ENCODE results near the gene RAB6A.
A peak's percentile ranks its signal among the peaks of the same experiment; 100 is the strongest.

Gene RAB6A

DNA sequence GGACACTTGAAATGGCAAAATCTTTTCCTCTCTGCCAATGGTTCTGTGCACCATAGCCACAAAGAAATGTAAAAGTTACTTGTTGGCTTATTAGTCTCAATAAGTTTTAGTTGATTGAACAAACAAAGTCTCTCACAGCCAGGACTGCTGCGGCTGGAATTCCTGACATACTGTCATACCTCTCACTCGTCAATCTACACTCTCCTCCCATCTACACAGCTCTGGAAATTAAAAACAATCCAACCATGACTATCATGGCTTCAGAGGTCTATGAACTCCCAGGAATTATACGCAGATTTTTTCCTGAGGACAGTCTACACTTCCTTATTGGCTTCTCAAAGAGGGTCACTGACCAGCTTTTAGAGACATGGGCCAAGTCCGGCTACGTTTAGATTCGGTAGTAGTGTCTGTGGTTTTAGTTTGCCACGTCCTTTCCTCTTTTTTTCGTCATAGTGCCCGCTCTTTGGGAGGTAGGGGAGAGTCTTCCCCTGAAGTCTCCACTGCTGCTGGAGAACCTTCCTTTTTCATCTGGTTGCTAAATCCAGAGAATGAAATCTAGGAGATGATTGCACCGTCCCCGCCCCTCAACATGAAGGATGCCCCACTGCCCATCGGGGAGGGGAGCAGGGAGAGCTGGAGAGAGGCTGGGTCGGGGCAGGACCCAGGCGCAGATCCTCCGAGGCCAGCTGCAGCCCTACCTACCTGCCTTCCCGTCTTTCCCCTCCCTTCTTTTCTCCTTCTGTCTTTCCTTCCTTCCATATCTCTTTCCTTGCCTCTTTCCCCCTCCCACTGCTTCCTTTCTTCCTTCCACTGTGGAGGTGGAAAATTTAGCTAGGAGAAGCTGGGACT, 115.5 kb downstream of the RAB6A start:
- TF ChIP-seq, protein P1, sequence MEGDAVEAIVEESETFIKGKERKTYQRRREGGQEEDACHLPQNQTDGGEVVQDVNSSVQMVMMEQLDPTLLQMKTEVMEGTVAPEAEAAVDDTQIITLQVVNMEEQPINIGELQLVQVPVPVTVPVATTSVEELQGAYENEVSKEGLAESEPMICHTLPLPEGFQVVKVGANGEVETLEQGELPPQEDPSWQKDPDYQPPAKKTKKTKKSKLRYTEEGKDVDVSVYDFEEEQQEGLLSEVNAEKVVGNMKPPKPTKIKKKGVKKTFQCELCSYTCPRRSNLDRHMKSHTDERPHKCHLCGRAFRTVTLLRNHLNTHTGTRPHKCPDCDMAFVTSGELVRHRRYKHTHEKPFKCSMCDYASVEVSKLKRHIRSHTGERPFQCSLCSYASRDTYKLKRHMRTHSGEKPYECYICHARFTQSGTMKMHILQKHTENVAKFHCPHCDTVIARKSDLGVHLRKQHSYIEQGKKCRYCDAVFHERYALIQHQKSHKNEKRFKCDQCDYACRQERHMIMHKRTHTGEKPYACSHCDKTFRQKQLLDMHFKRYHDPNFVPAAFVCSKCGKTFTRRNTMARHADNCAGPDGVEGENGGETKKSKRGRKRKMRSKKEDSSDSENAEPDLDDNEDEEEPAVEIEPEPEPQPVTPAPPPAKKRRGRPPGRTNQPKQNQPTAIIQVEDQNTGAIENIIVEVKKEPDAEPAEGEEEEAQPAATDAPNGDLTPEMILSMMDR (IDR thresholded peaks at IDR 0.05; ENCODE audit: insufficient read depth, low read length): no peak
- TF ChIP-seq, protein P2, sequence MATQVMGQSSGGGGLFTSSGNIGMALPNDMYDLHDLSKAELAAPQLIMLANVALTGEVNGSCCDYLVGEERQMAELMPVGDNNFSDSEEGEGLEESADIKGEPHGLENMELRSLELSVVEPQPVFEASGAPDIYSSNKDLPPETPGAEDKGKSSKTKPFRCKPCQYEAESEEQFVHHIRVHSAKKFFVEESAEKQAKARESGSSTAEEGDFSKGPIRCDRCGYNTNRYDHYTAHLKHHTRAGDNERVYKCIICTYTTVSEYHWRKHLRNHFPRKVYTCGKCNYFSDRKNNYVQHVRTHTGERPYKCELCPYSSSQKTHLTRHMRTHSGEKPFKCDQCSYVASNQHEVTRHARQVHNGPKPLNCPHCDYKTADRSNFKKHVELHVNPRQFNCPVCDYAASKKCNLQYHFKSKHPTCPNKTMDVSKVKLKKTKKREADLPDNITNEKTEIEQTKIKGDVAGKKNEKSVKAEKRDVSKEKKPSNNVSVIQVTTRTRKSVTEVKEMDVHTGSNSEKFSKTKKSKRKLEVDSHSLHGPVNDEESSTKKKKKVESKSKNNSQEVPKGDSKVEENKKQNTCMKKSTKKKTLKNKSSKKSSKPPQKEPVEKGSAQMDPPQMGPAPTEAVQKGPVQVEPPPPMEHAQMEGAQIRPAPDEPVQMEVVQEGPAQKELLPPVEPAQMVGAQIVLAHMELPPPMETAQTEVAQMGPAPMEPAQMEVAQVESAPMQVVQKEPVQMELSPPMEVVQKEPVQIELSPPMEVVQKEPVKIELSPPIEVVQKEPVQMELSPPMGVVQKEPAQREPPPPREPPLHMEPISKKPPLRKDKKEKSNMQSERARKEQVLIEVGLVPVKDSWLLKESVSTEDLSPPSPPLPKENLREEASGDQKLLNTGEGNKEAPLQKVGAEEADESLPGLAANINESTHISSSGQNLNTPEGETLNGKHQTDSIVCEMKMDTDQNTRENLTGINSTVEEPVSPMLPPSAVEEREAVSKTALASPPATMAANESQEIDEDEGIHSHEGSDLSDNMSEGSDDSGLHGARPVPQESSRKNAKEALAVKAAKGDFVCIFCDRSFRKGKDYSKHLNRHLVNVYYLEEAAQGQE (IDR thresholded peaks at IDR 0.05; ENCODE audit: insufficient replicate concordance, low read depth): no peak
- TF ChIP-seq POLR2AphosphoS5 (IDR thresholded peaks at IDR 0.05; ENCODE audit: low read depth): no peak
- no peak for TF ChIP-seq GABPA (IDR thresholded peaks at IDR 0.05; ENCODE audit: low read depth)
- no peak for TF ChIP-seq SPI1 (IDR thresholded peaks at IDR 0.05; ENCODE audit: borderline replicate concordance, low read depth)
- peak in 1 of 2 experiments; percentile 38 for DNase-seq (ENCODE audit: low read depth in 1 of 2, low spot score in 1 of 2)
- no peak overlapping the region for H3K27ac ChIP-seq (replicated peaks)
- H3K4me3 ChIP-seq (replicated peaks; ENCODE audit: insufficient read depth, low read length): no peak overlapping the region
- H3K27me3 ChIP-seq (ENCODE audit: insufficient read depth, poor library complexity, severe bottlenecking): no peaks in the 10 kb centered on the region

DNA sequence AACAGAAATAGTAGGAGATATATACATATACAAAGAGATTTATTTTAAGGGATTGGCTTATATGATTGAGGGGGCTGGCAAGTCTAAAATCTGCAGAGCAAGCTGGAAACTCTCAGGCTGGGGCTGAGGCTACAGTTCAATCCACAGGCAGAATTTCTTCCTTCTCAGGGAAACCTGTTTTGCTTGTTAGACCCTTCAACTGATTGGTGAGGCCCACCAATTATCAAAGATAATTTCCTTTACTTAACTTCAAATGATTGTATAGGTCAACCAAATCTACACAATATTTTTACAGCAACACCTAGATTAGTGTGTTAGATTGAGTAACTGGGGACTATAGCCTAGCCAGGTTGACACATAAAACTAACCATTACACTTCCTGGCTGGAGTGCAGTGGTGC, 119.2 kb downstream of the RAB6A start:
- H3K4me3 ChIP-seq (replicated peaks; ENCODE audit: insufficient read depth, low read length): no peak overlapping the region
- DNase-seq (ENCODE audit: low read depth in 1 of 2, low spot score in 1 of 2): no peak
- no peak overlapping the region for H3K27ac ChIP-seq (replicated peaks)
- no peaks in the 10 kb centered on the region for H3K27me3 ChIP-seq (ENCODE audit: insufficient read depth, poor library complexity, severe bottlenecking)
- TF ChIP-seq, protein P1 (IDR thresholded peaks at IDR 0.05; ENCODE audit: insufficient read depth, low read length): no peak
- no peak for TF ChIP-seq SPI1 (IDR thresholded peaks at IDR 0.05; ENCODE audit: borderline replicate concordance, low read depth)
- TF ChIP-seq POLR2AphosphoS5 (IDR thresholded peaks at IDR 0.05; ENCODE audit: low read depth): no peak
- TF ChIP-seq, protein P2 (IDR thresholded peaks at IDR 0.05; ENCODE audit: insufficient replicate concordance, low read depth): no peak
- TF ChIP-seq GABPA (IDR thresholded peaks at IDR 0.05; ENCODE audit: low read depth): no peak

DNA sequence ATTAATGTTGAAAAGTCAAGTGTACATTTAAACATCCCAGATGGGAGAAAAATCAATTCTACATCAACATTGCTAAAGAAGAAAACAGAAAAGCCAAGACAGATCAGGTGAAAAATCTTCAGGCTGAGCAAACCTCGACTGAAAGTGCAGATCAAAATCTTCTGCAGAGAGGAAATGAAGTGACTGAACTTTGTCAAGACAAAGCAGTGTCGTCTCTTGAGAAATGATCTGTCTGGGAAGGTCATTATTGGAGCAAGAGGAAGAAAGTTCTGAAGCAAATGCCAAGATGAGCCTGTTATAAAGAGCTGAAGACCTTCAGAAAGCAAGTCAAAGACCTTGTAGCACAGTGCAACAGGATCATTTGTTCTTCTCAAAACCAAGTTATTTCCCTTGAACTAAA, 120.3 kb downstream of the RAB6A start:
- Histone ChIP-seq H3K4me3 (replicated peaks; ENCODE audit: insufficient read depth, low read length) (no peak overlapping the region), H3K27ac (replicated peaks) (no peak overlapping the region), H3K27me3 (ENCODE audit: insufficient read depth, poor library complexity, severe bottlenecking) (no peaks in the 10 kb centered on the region)
- TF ChIP-seq POLR2AphosphoS5 (IDR thresholded peaks at IDR 0.05; ENCODE audit: low read depth) (no peak), GABPA (IDR thresholded peaks at IDR 0.05; ENCODE audit: low read depth) (no peak), SPI1 (IDR thresholded peaks at IDR 0.05; ENCODE audit: borderline replicate concordance, low read depth) (no peak)
- TF ChIP-seq, protein P2 (IDR thresholded peaks at IDR 0.05; ENCODE audit: insufficient replicate concordance, low read depth): no peak
- TF ChIP-seq, protein P1 (IDR thresholded peaks at IDR 0.05; ENCODE audit: insufficient read depth, low read length): no peak
- no peak for DNase-seq (ENCODE audit: low read depth in 1 of 2, low spot score in 1 of 2)

Data from HL-60 (cell line).